Measurements from ENCODE around the gene VAC14.

VAC14 gene

GRCh38 chr16:70740914-70741782, 59.8 kb downstream of the VAC14 start:
- no peak for DNase-seq

- no peak for DNase-seq
Measured at GRCh38 chr16:70740174-70740913, 60.6 kb downstream of the VAC14 start.

GRCh38 chr16:70739389-70739788, 61.6 kb downstream of the VAC14 start:
- no peak for DNase-seq

- DNase-seq = peak; percentile 11
Measured at GRCh38 chr16:70738083-70738977, 62.6 kb downstream of the VAC14 start.

- DNase-seq = no peak
Measured at GRCh38 chr16:70737377-70738082, 63.4 kb downstream of the VAC14 start.

GRCh38 chr16:70736465-70737376, 64.2 kb downstream of the VAC14 start:
- DNase-seq = no peak

- no peak for DNase-seq
Measured at GRCh38 chr16:70735141-70735979, 65.6 kb downstream of the VAC14 start.

- no peak for DNase-seq
Measured at GRCh38 chr16:70734522-70735095, 66.3 kb downstream of the VAC14 start.

GRCh38 chr16:70730944-70731343, 70.0 kb downstream of the VAC14 start:
- no peak for DNase-seq

- DNase-seq = no peak
Measured at GRCh38 chr16:70730031-70730430, 70.9 kb downstream of the VAC14 start.

GRCh38 chr16:70729292-70729691, 71.7 kb downstream of the VAC14 start:
- DNase-seq = no peak

- no peak for DNase-seq
Measured at GRCh38 chr16:70728150-70728549, 72.8 kb downstream of the VAC14 start.

GRCh38 chr16:70726892-70727361, 74.0 kb downstream of the VAC14 start:
- no peak for DNase-seq

GRCh38 chr16:70725912-70726828, 74.8 kb downstream of the VAC14 start:
- no peak for DNase-seq

GRCh38 chr16:70725024-70725911, 75.7 kb downstream of the VAC14 start:
- DNase-seq = no peak

- no peak for DNase-seq
Measured at GRCh38 chr16:70724146-70725023, 76.6 kb downstream of the VAC14 start.

GRCh38 chr16:70723740-70724145, 77.2 kb downstream of the VAC14 start:
- DNase-seq = no peak

Measured in GF-D8 (cell line).